Stimulated activated CD4-positive, alpha-beta T cell treated with anti-CD3 and anti-CD28 coated beads, Interleukin-1b, Interleukin-23, amount 100 ng/mL, for 4 hours (primary cell): ENCODE results near the gene MYO18B.

ENCODE experiments used
- DNase-seq, 2 donors: peaks; one replicate each; pipeline ENCODE4 v3.0.0-alpha.2; 2020; ENCODE audit warnings: low read depth in 2 of 2

Gene MYO18B

DNA sequence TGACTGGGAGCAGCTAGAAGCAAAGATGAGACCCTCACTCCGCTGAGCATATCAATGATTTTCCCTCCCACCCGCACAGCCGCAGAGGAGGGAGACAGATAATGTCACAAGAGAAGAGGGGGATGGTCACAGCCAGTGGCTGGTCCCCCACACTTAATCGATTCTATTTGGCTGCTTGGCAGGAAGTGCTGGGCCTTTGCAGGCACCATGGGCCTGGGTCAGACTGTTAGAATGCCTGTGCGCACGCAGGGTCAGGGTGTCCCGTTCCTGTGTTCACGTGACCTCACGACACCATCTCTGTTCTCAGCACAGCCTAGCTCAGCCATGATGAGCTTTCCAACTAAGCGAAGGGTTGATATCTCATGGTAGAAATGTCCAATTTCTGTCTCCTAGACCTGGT lies 107.0 kb downstream of the MYO18B start:
- no peak for DNase-seq

DNA sequence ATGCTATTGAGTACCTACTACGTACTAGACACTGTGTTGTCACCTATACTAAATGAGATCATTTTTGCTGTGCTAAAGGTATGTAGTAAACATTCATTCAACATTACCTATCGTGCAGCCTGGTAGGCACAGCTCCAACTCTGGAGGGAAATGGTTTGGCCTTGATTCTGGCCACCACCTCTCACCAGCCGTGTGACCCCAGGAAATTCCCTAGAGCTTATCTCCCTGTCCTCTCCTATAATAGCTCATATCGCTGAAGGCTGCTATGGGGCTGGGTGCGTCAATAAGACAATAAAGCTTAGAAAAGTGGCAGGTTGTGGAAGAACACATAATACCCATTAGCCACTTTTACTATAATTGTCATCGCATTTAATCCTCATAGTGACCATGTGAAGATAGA lies 107.5 kb downstream of the MYO18B start:
- no peak for DNase-seq

DNA sequence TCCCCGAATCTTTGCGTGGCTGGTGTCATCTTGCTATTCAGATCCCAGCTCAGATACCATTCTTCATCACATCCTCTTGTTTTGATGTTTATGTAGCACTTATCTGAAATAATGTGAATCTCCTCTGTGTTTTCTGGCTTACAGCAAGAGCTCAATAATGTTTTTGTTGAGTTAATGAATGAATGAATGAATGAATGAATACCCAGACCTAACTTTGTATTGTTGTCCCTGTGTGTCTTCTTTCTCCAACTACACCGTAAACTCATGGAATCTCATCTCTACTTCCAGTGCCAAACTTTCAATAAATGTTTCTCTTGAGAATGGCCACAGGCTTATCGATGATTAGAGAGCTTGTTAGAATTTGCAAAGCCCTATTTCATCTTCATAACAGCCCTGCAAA lies 110.2 kb downstream of the MYO18B start:
- DNase-seq, result no peak

DNA sequence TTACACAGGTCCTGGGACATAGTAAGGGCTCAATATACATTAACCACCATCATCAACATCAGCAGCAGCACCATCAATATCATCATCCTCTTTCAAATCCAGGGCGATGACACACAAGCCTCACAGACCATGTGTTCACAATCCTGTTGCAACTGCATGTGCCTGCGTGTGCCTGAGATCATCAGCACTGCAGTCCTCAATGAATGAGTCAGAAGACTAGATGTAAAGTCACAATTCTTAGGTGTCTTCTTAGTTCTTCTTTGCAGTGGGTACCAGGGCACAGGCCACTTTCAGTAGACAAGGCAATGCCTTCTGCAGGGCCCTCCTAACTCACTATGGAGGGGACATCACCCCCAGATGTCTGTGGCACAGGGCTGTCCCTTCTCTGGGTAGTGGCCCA lies 111.1 kb downstream of the MYO18B start:
- no peak for DNase-seq

DNA sequence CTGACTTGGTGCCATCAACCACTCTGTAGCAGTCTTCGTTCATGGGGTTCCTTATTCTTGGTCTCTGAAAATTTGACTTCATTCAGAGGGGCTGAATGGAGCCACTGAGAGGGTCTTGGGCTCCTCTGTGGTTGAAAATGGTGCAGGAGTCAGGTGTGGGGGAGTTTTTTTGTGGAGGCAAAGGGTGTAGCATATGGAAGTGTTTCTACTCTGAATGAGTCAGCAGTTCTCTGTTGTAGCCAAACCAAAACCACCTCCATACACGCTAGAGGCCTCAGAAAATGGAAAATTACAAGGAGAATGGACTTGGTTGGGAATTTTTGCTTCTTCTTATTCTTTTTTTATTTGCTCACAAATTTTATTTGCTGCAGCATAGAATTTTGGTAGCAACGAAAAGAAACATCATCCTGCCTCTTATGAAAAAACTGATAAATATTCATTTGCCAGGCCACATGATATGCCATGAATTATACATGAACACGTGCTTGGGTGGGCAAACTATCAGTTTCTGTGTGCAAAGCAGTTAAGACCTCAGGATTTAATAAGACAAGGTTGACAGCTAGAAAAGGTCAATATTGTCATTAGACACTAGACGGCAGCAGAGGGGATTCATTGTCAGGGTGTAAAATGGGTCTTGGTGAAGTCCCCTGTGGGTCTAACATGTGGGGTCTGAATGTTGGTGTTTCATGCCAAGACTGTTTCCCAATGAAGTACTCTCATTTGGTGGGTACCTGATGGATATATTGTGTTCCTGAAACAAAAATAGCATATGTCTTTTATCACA lies 111.7 kb downstream of the MYO18B start:
- DNase-seq, result no peak

DNA sequence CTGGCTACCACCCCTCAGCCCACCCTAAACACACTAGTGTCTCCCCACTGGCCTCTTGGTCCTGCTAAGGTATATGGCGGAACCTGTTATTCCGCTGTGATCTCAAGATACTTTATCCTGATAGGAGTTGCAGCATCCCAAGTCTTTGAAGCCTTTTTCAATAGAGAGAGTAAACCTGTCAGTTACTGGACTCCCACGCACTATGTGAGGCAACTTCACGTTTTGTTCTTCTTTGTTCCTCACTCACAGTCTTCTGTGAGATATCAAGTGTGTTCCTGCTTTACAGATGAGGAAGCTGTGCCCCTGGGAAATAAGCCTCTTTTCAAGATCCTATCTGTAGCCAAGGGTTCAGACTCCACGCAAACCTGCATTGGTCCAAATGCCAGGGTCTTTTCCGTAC lies 127.8 kb downstream of the MYO18B start:
- DNase-seq, result no peak

DNA sequence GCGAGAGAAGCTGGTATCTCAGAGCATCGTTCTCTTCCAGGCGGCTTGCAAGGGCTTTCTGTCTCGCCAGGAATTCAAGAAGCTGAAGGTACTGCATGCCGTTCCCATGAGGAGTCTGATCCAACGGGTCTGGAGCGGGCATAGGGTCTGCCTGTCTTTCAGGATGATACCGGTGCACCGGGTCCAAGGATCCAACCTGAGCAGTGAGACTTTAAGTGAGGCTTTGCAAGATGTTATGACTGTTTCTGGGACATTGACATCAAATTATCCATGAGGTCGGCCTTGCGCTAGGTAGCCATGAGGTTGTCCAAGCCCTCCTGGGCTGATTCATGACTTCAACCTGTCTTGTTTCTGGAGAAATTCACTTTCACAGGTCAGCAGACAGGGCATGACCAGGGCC lies 132.3 kb downstream of the MYO18B start:
- no peak for DNase-seq

DNA sequence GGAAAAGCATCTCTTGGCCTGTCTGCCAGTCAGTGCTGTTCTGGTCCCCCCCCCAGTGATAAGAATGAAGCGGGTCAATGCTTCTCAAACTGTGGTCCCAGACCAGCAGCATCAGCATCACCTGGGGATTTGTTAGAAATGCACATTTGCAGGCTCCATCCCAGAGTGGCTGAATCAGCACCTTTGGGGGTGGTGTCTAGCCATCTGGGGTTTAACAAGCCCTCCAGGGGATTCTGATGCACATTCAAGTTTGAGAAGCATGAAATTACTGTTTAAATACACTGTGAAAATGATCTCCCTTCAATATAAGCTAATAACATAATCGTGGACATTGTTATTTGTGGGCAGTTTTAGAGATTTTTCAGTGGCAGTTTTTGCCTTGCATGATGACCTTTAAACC lies 133.5 kb downstream of the MYO18B start:
- DNase-seq, result no peak

DNA sequence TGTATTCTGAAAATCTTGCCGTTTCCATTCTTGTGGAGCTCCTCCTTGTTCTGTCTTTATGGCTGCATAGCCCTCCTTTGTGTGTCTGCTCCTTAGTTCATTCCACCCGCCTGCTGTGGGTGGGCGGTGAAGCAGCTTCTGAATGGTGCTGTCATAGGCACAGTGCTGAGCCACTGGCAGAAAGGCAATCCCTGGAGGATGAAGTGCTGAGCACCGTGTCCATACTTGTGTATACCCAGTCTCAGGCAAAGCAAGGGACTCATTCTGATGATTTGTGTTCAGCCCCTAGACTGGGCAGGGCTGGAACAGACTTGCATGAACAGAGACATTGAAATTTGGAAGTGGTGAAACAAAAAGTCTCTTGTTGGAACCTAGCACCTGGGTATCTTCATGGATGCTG lies 134.9 kb downstream of the MYO18B start:
- DNase-seq, result no peak

DNA sequence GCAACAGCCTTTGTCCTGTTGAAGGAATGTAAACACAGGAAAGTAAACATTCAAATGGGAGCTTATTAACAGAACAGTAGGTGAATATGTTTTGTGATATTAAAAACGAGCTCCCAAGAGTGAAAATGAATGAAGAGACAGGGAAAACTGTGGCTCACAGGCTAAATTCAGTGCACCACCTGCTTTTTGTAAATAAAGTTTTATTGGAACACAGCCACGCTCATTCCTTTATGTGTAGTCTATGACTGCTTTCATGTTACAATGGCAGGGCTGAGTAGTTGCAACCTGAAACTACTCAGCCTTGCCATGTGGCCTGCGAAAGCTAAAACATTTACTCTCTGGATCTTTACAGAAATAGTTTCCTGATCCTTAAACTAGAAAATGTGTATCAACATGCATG lies 136.9 kb downstream of the MYO18B start:
- DNase-seq, result no peak

DNA sequence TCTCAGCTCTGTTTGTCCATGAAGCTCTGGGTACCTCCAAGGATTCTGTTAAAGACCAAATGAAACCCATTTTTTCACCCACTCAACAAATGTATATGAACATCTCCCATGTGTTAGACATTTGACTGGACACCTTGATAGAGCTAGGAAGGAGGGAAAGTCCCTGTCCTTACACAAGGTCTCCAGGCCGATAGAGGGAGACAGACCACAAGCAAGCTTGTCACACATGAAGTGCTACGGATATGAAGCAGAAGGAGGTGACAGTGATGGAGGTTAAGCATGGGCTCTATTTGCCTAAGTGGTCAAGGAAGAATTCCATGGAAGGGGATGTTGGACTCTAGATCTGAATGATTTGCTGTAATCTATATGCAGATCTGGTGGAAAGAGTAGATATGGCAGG lies 138.5 kb downstream of the MYO18B start:
- DNase-seq, result no peak

DNA sequence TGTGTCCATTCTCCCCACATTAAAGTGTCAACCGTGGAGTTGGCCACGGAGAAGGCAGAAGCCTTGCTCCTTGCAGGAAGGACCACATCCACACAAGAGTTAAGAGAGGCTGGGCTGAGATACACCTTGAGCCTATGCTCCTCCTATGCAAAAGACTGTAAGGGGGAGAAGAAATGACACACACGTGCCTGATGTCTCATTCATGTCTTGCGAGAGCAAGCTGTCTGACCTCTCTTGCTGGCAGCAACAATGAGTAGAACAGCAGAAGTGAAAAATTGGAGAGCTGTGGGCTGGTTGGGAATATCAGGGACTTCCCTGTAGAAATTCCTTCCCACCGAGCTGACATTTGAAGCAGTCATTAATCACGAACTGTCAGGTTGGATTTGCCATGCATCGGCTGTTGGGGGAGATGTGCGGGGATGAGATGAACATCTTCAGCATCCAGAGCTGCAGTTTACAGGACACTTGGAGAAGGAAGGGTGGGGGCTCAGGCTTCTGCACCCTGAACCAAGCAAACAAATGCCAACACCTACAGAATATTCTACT lies 139.3 kb downstream of the MYO18B start:
- DNase-seq, result no peak

DNA sequence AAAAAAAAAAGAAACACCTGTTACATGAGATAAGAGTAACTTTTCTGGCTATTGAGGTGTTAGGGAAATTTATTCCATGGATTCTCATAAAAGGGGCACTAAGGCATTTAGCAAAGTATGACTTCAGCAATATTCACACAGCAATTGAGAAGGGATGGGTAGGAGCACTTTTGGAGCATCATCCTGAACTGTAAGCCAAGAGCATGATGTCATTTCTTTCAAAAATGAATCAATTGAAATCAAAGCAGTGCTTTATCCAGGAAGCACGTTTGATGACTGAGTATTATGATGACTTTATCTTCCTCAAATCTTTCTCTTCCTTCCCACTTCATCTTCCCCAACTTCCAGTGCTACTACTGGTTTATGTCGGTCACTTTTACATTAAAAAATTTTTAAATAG lies 140.4 kb downstream of the MYO18B start:
- no peak for DNase-seq

DNA sequence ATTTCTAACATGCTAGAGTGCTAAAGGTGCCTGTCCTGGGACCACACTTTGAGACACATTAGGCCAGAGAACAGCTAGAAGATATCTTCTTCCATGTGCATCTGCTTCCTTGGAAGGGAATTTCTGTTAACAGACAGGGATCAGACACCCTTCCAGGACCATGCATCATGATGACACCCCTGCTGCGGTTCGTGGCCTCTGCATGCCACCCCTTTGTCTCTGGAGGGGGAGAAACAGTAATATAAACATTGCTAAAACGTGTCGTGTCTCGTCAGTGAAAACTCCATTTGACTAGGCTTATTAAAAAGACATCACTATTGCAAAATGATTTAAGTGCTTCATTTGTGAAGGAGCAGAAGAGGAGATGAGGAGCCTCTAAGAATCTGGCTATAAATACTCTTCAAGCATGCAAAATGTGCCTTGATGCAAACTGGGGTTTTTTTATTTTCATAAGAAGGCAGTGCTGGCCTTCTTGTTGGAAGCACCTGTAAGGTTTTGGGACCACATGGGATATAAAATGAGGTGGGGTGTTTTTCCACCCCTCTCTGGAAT lies 141.6 kb downstream of the MYO18B start:
- DNase-seq, result no peak

DNA sequence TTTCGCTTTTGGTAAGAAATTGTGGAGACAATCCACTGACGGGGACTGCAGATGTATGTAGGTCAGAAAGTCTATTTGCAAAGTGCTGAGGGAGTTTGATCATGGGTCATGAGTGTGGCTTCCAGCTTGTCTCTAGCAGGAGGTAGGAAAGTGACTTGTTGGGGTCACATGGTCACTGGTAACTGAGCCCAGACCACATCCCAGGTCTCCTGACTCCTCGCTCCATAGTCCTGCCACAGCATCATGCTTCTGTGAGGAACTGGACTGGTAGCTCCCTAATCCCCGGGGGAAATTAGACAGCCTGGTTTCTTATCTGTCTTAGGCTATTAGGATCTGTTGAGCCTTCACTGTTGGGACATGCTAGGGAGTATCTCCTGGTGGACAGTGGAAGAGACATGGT lies 142.1 kb downstream of the MYO18B start:
- DNase-seq, result no peak

DNA sequence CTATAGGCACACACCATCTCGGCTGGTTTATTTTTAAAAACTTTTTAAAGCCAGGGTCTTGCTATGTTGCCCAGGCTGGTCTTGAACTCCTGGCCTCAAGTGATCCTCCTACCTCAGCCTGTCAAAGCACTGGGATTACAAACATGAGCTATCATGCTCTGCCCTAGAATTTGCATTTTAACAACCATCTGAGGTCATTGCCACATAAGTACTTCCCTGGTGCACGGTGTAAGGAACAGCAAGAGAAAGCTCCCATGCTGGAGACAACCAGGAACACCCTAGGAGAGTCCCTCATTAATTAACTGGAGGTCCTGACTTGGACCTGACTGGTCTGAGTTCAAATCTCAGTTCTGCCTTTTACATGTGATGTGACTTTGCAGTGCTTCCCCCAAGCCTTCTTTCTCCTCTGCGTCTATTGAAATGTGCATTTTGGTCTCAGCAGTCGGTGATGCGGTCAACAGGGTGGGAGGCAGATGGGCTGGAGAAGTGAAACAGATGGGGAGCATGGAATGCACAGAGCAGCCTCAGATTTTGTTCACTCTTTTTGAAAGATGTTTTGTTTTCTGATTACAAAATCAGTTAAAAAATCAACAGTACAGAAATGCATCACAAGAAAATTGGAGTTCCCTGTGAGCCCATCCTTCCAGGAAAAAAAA lies 146.5 kb downstream of the MYO18B start:
- DNase-seq, result no peak

DNA sequence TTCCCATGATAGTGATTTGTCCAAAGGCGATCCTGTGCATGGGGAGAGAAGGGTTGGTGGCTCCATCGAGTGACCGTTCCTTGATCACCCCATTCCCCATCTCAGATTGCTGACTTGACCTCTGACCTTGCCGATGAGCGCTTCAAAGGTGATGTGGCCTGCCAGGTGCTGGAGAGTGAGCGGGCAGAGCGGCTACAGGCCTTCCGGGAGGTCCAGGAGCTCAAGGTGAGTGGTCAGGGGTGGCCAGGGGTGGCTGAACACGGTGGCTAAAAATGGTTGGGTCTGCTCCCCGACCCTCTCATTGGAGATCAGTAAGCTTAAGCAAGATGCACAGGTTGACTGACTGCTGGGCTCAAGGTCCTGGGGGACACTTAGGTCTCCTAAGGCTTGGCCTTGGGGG lies 148.7 kb downstream of the MYO18B start:
- DNase-seq, result no peak

DNA sequence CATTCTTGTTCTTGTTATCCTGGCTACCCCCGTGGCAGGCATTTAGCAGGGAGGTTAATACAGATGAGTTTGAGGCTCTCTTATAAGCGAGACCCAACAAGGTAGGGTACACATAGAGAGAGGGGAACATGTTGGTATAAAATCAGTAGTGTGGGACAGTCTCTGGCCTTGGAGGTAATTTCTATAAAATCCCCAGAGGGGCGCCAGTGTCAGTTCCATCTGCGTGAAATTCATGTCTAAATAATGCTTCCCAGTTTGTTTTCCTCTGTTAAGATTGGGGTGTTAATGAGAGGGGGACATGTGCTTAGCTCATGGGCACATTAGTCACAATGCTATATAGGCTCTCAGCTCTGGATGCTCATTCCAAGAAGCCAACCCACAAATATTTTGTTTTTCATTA lies 150.7 kb downstream of the MYO18B start:
- DNase-seq, result no peak

DNA sequence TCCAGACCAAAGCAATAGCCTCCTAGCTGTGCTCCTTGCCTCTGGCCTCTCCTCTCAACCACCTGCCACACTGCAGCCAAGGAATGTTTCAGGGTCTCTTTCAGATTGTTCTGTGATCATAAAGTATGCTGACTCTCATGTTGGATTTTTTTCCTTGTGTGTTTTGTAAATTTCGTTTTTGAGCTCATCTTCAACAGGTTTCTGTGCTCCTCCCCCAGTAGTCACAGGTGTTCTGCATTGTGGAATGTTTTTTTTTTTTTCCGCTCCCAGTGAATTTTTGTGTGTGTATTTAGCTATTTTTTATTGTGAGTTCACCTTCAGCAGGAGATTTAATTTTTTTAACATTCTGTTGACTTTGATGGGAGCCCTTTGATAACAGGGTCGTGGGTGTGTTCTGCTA lies 153.7 kb downstream of the MYO18B start:
- DNase-seq, result no peak

DNA sequence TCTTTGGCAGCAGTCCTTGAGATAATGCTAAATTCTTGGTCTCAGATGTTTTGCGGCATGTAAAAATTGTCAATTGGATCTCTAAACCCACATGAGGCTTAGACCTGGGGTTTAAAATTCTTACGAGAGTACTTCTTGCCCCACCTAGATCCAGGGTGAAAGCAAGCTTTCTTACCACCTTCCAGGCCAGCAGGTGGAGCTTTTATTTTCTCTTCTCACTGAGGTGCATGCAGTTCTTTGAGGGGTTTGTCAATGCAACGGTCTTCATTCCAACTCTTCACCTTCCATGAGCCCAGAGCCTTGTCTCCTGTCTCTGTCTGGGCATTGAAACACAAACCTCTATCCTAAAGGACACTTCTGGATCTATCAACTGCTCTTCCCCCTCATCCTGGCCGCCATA lies 154.1 kb downstream of the MYO18B start:
- DNase-seq, result no peak

DNA sequence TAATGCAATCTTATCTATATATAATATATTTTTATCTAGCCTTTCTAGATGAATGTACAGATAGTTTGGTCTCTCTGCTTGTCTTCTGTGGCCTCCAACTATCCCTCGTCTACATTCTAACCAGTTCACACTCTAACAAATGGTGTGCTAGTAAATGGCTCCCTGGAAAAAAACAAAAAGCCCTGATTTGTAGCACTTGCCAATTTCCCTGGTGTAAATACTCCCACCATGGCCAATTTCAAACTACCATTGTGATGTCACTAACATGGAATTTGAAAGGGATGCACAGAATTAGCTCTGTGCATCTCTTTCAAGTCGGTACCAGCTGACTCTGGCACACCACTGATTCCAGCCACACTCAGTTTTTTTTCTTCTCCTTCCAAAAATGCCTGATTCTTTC lies 154.6 kb downstream of the MYO18B start:
- no peak for DNase-seq

DNA sequence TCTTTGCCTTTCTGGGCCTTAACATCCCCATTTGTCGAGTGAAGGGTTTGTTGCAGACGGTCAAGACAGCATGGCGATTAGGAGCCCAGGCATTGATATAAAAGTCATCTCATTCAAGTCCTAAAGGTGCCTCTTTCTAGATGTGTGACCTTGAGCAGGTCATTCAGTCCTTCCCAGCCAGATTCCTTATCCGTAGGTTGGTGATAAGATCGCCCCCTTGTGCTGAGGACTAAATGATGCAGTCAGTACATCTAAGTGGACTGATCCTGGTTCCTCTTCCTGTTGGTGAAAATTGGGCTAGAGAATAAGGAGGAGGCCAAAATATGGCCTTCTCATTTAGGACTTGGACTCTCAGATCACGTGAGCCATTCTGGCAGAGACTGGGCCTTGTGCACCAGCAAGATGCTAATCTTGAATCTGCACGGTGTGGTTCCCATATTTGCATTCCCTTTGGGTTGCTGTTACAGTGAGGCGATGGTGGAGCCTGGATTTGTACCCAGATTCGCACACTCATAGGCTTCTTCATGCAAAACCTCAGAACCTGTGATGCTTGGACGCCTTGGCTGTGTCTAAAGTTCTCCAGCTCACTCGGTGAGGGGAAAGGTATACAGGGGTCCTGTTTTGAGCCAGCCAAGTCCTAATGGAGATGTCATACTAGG lies 156.8 kb downstream of the MYO18B start:
- DNase-seq, result no peak

DNA sequence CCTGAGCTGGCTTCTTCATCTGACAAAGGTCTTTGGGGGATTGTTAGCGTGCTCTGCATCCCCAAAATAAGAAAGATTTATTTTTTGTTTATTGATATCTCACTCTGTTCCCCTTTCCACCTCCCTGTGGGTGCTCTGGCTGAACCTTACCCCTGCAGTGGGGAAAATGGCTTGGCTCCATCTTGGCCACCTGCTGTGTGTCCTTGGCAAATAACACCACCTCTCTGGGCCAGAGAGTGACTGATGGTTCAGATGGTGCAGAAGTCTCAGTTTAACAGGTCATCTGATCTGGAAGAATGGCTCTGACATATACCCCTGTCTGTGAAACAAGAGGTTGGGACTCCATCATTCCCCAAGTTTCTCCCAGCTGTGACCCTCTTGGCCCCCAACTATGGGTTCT lies 157.6 kb downstream of the MYO18B start:
- DNase-seq, result no peak
